Suprapubic skin (tissue), 4 donors: ENCODE data around the gene GNAI3. TPM values are rescaled to one million over a fixed set of nuclear protein-coding genes. Genes with fewer than 3 reads are reported as not detected.
"Not testable (repeated sequence)": the region's sequence is repeated elsewhere in the genome, so short reads cannot be mapped to it uniquely, and the experiment has no call there.

Experiments used
- DNase-seq, 2 donors: peaks; one replicate each; pipeline ENCODE4 v3.0.0-alpha.2; 2019; ENCODE audit warnings: low spot score in 2 of 2
- H3K27ac ChIP-seq: fragments of 200-600 bp; sonication (generic); one replicate; pipeline ENCODE4 v1.5.1; 2019
- H3K27me3 ChIP-seq: fragments of 200-600 bp; sonication (generic); one replicate; pipeline ENCODE4 v1.5.1; 2019
- H3K36me3 ChIP-seq: fragments of 200-600 bp; sonication (generic); one replicate; pipeline ENCODE4 v1.5.1; 2019
- H3K4me1 ChIP-seq: fragments of 200-600 bp; sonication (generic); one replicate; pipeline ENCODE4 v1.5.1; 2019
- H3K4me3 ChIP-seq: fragments of 200-600 bp; sonication (generic); one replicate; pipeline ENCODE4 v1.5.1; 2019; ENCODE audit warnings: mild to moderate bottlenecking
- H3K9me3 ChIP-seq: fragments of 200-600 bp; sonication (generic); one replicate; pipeline ENCODE4 v1.5.1; 2019
- CTCF ChIP-seq, 2 donors: fragments of 200-600 bp in 1 of 2; fragments of 450-650 bp in 1 of 2; sonication (generic) in 1 of 2; IDR thresholded peaks; one replicate each; pipeline ENCODE4 v1.5.1; 2016 to 2019; ENCODE audit warnings: antibody characterized with exemption in 2 of 2, mild to moderate bottlenecking in 1 of 2, moderate library complexity in 1 of 2
- EP300 ChIP-seq: sonication (generic); formaldehyde crosslinking; IDR thresholded peaks from one replicate; pipeline ENCODE4 v1.6.1; 2017; ENCODE audit warnings: antibody characterized with exemption
- POLR2A ChIP-seq, 2 donors: fragments of 450-650 bp; IDR thresholded peaks; one replicate each; pipeline ENCODE4 v1.6.1; 2017; ENCODE audit warnings: antibody characterized with exemption in 2 of 2, mild to moderate bottlenecking in 2 of 2, moderate library complexity in 2 of 2
- POLR2AphosphoS5 ChIP-seq, 3 donors: sonication (generic); formaldehyde crosslinking; IDR thresholded peaks; one replicate each; pipeline ENCODE4 v1.6.1; 2017; ENCODE audit warnings: antibody characterized with exemption in 3 of 3
- WGBS: methylation state at CpG from one replicate; pipeline ENCODE4 v1.1.5; 2018; 5-methylcytosine and 5-hydroxymethylcytosine counted together
- total RNA-seq, 4 donors: library from RNA; depleted of rRNA; stranded (reverse); fragments of >200 nt; gene quantifications; one replicate each; pipeline ENCODE4 v1.1.0, GENCODE V29; 2016

The GNAI3 gene
- total RNA-seq, 4 donors from 2014 or later: 6.7 to 11.1 (median 9.5) TPM

GRCh38 chr1:109659997-109660690 lies 111.7 kb downstream of the GNAI3 start:
- Histone ChIP-seq H3K27ac (no peak overlapping the region), H3K36me3 (peaks cover 9% of the 10 kb centered on the region), H3K9me3 (no peaks in the 10 kb centered on the region), H3K27me3 (no peaks in the 10 kb centered on the region), H3K4me1 (peaks cover 13% of the 10 kb centered on the region), H3K4me3 (no peak overlapping the region)
- TF ChIP-seq POLR2A (IDR thresholded peaks at IDR 0.05) (no peak), CTCF (IDR thresholded peaks at IDR 0.05) (no peak), POLR2AphosphoS5 (IDR thresholded peaks at IDR 0.05) (no peak), EP300 (no peak)
- WGBS: 87% methylated on average over 5 of the region's 5 CpGs
- no peak for DNase-seq

GRCh38 chr1:109660691-109661026 lies 112.2 kb downstream of the GNAI3 start:
- not testable (repeated sequence) for H3K36me3 ChIP-seq, H3K27ac ChIP-seq, DNase-seq, H3K4me3 ChIP-seq, H3K27me3 ChIP-seq, H3K9me3 ChIP-seq, H3K4me1 ChIP-seq
- WGBS: 70% methylated on average over 3 of the region's 4 CpGs

GRCh38 chr1:109661391-109661790 lies 113.0 kb downstream of the GNAI3 start:
- no peak for DNase-seq
- 87% methylated on average over 2 of the region's 2 CpGs for WGBS
- no peak overlapping the region for H3K4me3 ChIP-seq
- H3K9me3 ChIP-seq: no peaks in the 10 kb centered on the region
- no peak overlapping the region for H3K27ac ChIP-seq
- no peaks in the 10 kb centered on the region for H3K27me3 ChIP-seq
- TF ChIP-seq EP300: no peak
- no peak for TF ChIP-seq POLR2AphosphoS5 (IDR thresholded peaks at IDR 0.05)
- peaks cover 9% of the 10 kb centered on the region for H3K36me3 ChIP-seq
- H3K4me1 ChIP-seq: peaks cover 5% of the 10 kb centered on the region

GRCh38 chr1:109664671-109665070 lies 116.3 kb downstream of the GNAI3 start:
- no peak for DNase-seq
- TF ChIP-seq POLR2AphosphoS5 (IDR thresholded peaks at IDR 0.05) (no peak), EP300 (no peak), POLR2A (IDR thresholded peaks at IDR 0.05) (no peak), CTCF (IDR thresholded peaks at IDR 0.05) (no peak)
- WGBS: 92% methylated on average over 1 of the region's 1 CpG
- Histone ChIP-seq H3K4me1 (peaks cover 20% of the 10 kb centered on the region), H3K4me3 (no peak overlapping the region), H3K27ac (no peak overlapping the region), H3K36me3 (peaks cover 9% of the 10 kb centered on the region), H3K27me3 (no peaks in the 10 kb centered on the region), H3K9me3 (no peaks in the 10 kb centered on the region)

- DNase-seq: peak; percentile 96 to 98
- Histone ChIP-seq H3K27ac (no peak within 1 kb of the TSS), H3K9me3 (no peaks in the 10 kb centered on the region), H3K27me3 (no peaks in the 10 kb centered on the region), H3K4me1 (peaks cover 20% of the 10 kb centered on the region), H3K36me3 (peaks cover 5% of the 10 kb centered on the region), H3K4me3 (peak within 1 kb of the TSS; percentile 60)
- TF ChIP-seq POLR2A (IDR thresholded peaks at IDR 0.05) (no peak), CTCF (IDR thresholded peaks at IDR 0.05) (no peak), POLR2AphosphoS5 (IDR thresholded peaks at IDR 0.05) (no peak), EP300 (no peak)
- WGBS: 10% methylated on average over 13 of the region's 22 CpGs
These were observed 119.2 kb downstream of the GNAI3 start, which contains the start of gene GSTM2 for GRCh38 chr1:109667452-109668122. Gene GSTM2 (plus strand): TSS chr1:109668057. CDS start chr1:109668116, 59 bp downstream.

Other genes starting within 250 kb of the GNAI3 start
- gene MYBPHL, start 241.6 kb upstream of the GNAI3 start, total RNA-seq: not detected
- gene SORT1, start 150.7 kb upstream of the GNAI3 start, total RNA-seq: 10 to 100 TPM; 27.8 to 52.7 (median 34.5) TPM
- gene PSMA5, start 122.2 kb upstream of the GNAI3 start, total RNA-seq: 10 to 100 TPM; 26.2 to 36.2 (median 31.5) TPM
- gene SYPL2, start 82.1 kb upstream of the GNAI3 start, total RNA-seq: 1 to 10 TPM in 1 of 4 donors, under 1 TPM in 2, not detected in 1; 0.23 to 2.1 (median 0.34) TPM
- gene ATXN7L2, start 64.7 kb upstream of the GNAI3 start, total RNA-seq: 1 to 10 TPM; 5.1 to 8.4 (median 7.2) TPM
- gene CYB561D1, start 54.5 kb upstream of the GNAI3 start, total RNA-seq: 10 to 100 TPM; 12.3 to 27.4 (median 24.7) TPM
- gene AMIGO1, start 38.9 kb upstream of the GNAI3 start, total RNA-seq: 1 to 10 TPM; 2.1 to 8.5 (median 4.7) TPM
- 1 to 10 TPM in 1 of 4 donors, under 1 TPM in 1, not detected in 2; 0.19 to 1.4 TPM for gene GPR61, start 8.7 kb upstream of the GNAI3 start, total RNA-seq
- not detected for gene GNAT2, start 71.0 kb downstream of the GNAI3 start, total RNA-seq
- gene AMPD2, start 71.2 kb downstream of the GNAI3 start, total RNA-seq: 10 to 100 TPM; 48.4 to 69.1 (median 58.1) TPM
- gene GSTM4, start 107.5 kb downstream of the GNAI3 start, total RNA-seq: 10 to 100 TPM; 18.7 to 41.1 (median 32.3) TPM
- gene GSTM2, start 119.4 kb downstream of the GNAI3 start, total RNA-seq: 100 to 1,000 TPM; 103 to 366 (median 186) TPM
- 10 to 100 TPM in 1 of 4 donors, not detected in 3; 48.2 TPM for gene GSTM1, start 139.2 kb downstream of the GNAI3 start, total RNA-seq
- gene GSTM5, start 163.6 kb downstream of the GNAI3 start, total RNA-seq: 1 to 10 TPM in 2 of 4 donors, under 1 TPM in 1, not detected in 1; 0.38 to 2.6 (median 1.4) TPM
- 100 to 1,000 TPM in 2 of 4 donors, 10 to 100 TPM in 2; 65.9 to 288 (median 114) TPM for gene GSTM3, start 192.4 kb downstream of the GNAI3 start, total RNA-seq
- gene EPS8L3, start 215.3 kb downstream of the GNAI3 start, total RNA-seq: not detected